HEK293T (cell line): ENCODE results near the gene ASF1B.

ENCODE experiments used
- BHLHE40 ChIP-seq: fragments of 450-650 bp; IDR thresholded peaks from 2 replicates; pipeline ENCODE4 v1.6.1; 2016; ENCODE audit warnings: mild to moderate bottlenecking, moderate library complexity, borderline replicate concordance
- ELF4 ChIP-seq: fragments of 450-650 bp; IDR thresholded peaks from 2 replicates; pipeline ENCODE4 v1.6.1; 2017; ENCODE audit warnings: antibody characterized with exemption
- FOXA1 ChIP-seq: fragments of 450-650 bp; IDR thresholded peaks from 2 replicates; pipeline ENCODE4 v1.6.1; 2016; ENCODE audit warnings: mild to moderate bottlenecking
- FOXK2 ChIP-seq: fragments of 450-650 bp; IDR thresholded peaks from 2 replicates; pipeline ENCODE4 v1.6.1; 2016; ENCODE audit warnings: mild to moderate bottlenecking
- FOXM1 ChIP-seq: fragments of 450-650 bp; IDR thresholded peaks from 2 replicates; pipeline ENCODE4 v1.6.1; 2017; ENCODE audit warnings: mild to moderate bottlenecking, borderline replicate concordance
- HDGF ChIP-seq: fragments of 450-650 bp; IDR thresholded peaks from 2 replicates; pipeline ENCODE4 v1.6.1; 2017; ENCODE audit warnings: antibody characterized with exemption, borderline replicate concordance
- SUZ12 ChIP-seq: fragments of 450-650 bp; IDR thresholded peaks from 2 replicates; pipeline ENCODE4 v1.6.1; 2016; ENCODE audit warnings: mild to moderate bottlenecking
- ZNF384 ChIP-seq: fragments of 450-650 bp; IDR thresholded peaks from 2 replicates; pipeline ENCODE4 v1.6.1; 2016
- TF ChIP-seq, protein P1 (sequence below): fragments of 450-650 bp; IDR thresholded peaks from 2 replicates; pipeline ENCODE4 v1.6.1; 2016

DNA sequence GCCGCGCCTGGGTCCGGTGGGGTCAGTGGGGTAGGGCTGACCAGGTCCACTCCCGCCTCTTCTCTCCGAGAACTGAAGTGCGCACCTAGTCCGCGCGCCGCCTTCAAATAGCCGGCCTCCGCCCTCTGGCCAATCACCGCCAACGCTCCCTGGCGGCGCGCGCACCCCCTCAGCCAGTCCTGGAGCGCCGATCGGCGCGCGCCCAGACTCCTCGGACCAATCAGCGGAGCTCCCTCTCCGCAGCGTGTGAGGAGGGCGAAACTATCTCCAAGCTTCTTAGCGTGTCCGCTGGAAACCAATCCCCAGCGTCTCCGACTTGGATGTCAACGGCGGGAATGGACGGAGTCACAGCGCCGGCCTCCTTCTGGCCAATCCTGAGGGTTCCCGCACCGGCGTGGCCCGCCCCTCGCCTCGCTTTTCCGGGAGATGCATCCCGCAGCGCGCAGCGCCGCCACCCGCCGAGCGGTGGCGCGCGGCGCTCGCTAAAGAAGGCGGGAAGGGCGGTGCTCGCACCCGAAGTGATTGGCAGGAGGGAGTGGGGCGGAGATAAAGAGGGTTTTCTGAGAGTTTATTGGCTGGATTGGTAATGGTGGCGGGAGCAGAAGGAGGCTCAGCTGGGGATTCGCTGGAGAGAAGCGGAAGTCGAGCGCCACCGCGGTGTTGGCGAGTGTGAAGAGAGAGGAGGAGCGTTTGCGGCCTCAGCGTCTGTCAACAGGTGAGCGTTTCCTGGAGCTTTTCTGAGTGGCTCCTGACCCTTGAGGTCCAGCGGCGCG, at the start of gene ASF1B:
- TF ChIP-seq ELF4, result peak; percentile 65
- no peak for TF ChIP-seq FOXM1
- no peak for TF ChIP-seq HDGF
- TF ChIP-seq ZNF384, result no peak
- no peak for TF ChIP-seq BHLHE40
- TF ChIP-seq FOXA1, result no peak
- TF ChIP-seq, protein P1, sequence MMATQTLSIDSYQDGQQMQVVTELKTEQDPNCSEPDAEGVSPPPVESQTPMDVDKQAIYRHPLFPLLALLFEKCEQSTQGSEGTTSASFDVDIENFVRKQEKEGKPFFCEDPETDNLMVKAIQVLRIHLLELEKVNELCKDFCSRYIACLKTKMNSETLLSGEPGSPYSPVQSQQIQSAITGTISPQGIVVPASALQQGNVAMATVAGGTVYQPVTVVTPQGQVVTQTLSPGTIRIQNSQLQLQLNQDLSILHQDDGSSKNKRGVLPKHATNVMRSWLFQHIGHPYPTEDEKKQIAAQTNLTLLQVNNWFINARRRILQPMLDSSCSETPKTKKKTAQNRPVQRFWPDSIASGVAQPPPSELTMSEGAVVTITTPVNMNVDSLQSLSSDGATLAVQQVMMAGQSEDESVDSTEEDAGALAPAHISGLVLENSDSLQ, result peak; percentile 99
- no peak for TF ChIP-seq SUZ12
- no peak for TF ChIP-seq FOXK2
